IMR-90 (cell line): ENCODE results near the gene ZNF358. TPM values are rescaled to one million over a fixed set of nuclear protein-coding genes. Genes with fewer than 3 reads are reported as not detected.

ENCODE experiments used
- ATAC-seq: fragments of 200-7000 bp; cut with Tn5 transposase; 2 replicates; pipeline ENCODE4 v1.9.1; 2020; ENCODE audit warnings: low read depth, mild to moderate bottlenecking, moderate library complexity
- BruUV-seq: library from RNA; stranded (reverse); fragments of 400-500 nt; replicated peaks from 2 replicates; lab custom pipeline; 2021; lab: Mats Ljungman, UMichigan
- CTCF ChIA-PET: fragments of 300-600 bp; formaldehyde crosslinking; extraction: SDS; loops from one replicate; lab custom pipeline; 2021; ENCODE audit warnings: antibody characterized with exemption; lab: Yijun Ruan, JAX
- POLR2A ChIA-PET: fragments of 300-600 bp; sonication (Branson Sonifier 250); formaldehyde crosslinking; loops from one replicate; lab custom pipeline; 2022; ENCODE audit warnings: antibody characterized with exemption; ENCODE audit not compliant: unreplicated experiment; lab: Charles Lee
- DNase-seq: peaks from one replicate; pipeline ENCODE4 v3.0.0; 2013
- H2AFZ ChIP-seq: replicated peaks from 2 replicates; pipeline ENCODE3; 2013; ENCODE audit warnings: low read length, mild to moderate bottlenecking; ENCODE audit not compliant: poor library complexity
- H2AK5ac ChIP-seq: 2 replicates; pipeline ENCODE4 v1.6.1; 2013; ENCODE audit warnings: low read depth, low read length, inconsistent platforms
- H2AK9ac ChIP-seq: replicated peaks from 2 replicates; pipeline ENCODE3; 2013; ENCODE audit warnings: mild to moderate bottlenecking, low read depth, low read length, moderate library complexity; ENCODE audit not compliant: poor library complexity
- H2BK120ac ChIP-seq: 2 replicates; pipeline ENCODE4 v1.6.1; 2013; ENCODE audit warnings: low read depth, low read length, inconsistent platforms
- H2BK15ac ChIP-seq: 3 replicates; pipeline ENCODE4 v1.6.1; 2013; ENCODE audit warnings: low read depth, low read length, inconsistent platforms
- H2BK20ac ChIP-seq: 2 replicates; pipeline ENCODE4 v1.6.1; 2013; ENCODE audit warnings: low read depth, mild to moderate bottlenecking, inconsistent platforms, low read length, moderate library complexity
- H2BK5ac ChIP-seq: 2 replicates; pipeline ENCODE4 v1.6.1; 2013; ENCODE audit warnings: mild to moderate bottlenecking, low read depth, low read length, inconsistent platforms; ENCODE audit not compliant: poor library complexity, severe bottlenecking
- H3K14ac ChIP-seq: replicated peaks from 2 replicates; pipeline ENCODE4 v1.6.1; 2013; ENCODE audit warnings: low read depth, low read length, inconsistent platforms
- H3K18ac ChIP-seq: 2 replicates; pipeline ENCODE4 v1.6.1; 2013; ENCODE audit warnings: low read depth, low read length, control low read depth
- H3K23ac ChIP-seq: 2 replicates; pipeline ENCODE4 v1.6.1; 2013; ENCODE audit warnings: low read depth, low read length, inconsistent platforms
- H3K27ac ChIP-seq: 2 replicates; pipeline ENCODE4 v1.5.1; 2013; ENCODE audit warnings: mild to moderate bottlenecking, control low read depth, low read length; ENCODE audit not compliant: insufficient read depth
- H3K27me3 ChIP-seq: 2 replicates; pipeline ENCODE4 v1.6.1; 2013; ENCODE audit warnings: low read length; ENCODE audit not compliant: control insufficient read depth, insufficient read depth
- H3K36me3 ChIP-seq: 2 replicates; pipeline ENCODE4 v1.6.1; 2013; ENCODE audit warnings: low read length, mixed read lengths; ENCODE audit not compliant: control insufficient read depth, insufficient read depth
- H3K4ac ChIP-seq: 2 replicates; pipeline ENCODE4 v1.6.1; 2013; ENCODE audit warnings: low read depth, low read length, inconsistent platforms
- H3K4me1 ChIP-seq: 2 replicates; pipeline ENCODE4 v1.6.1; 2013; ENCODE audit warnings: low read length, mixed read lengths; ENCODE audit not compliant: control insufficient read depth, insufficient read depth
- H3K4me2 ChIP-seq: 2 replicates; pipeline ENCODE4 v1.6.1; 2013; ENCODE audit warnings: low read depth, mild to moderate bottlenecking, control low read depth, low read length, moderate library complexity
- H3K4me3 ChIP-seq: 2 replicates; pipeline ENCODE4 v1.5.1; 2013; ENCODE audit warnings: low read depth, mild to moderate bottlenecking, control low read depth, low read length, moderate library complexity; ENCODE audit not compliant: insufficient read depth
- H3K56ac ChIP-seq: 2 replicates; pipeline ENCODE4 v1.6.1; 2013; ENCODE audit warnings: low read length, inconsistent platforms; ENCODE audit not compliant: insufficient read depth; ENCODE audit errors: extremely low read depth
- H3K79me1 ChIP-seq, 2 experiments: 2 replicates each; pipeline ENCODE4 v1.6.1; 2013; ENCODE audit warnings: low read length in 2 of 2, inconsistent platforms in 1 of 2, low read depth in 1 of 2
- H3K9ac ChIP-seq: 2 replicates; pipeline ENCODE4 v1.6.1; 2013; ENCODE audit warnings: low read depth, low read length, control low read depth
- H3K9me1 ChIP-seq: 2 replicates; pipeline ENCODE4 v1.6.1; 2013; ENCODE audit warnings: low read length, inconsistent platforms; ENCODE audit not compliant: insufficient read depth
- H3K9me3 ChIP-seq: 2 replicates; pipeline ENCODE4 v1.6.1; 2013; ENCODE audit warnings: low read length; ENCODE audit not compliant: control insufficient read depth, insufficient read depth
- H4K20me1 ChIP-seq: 2 replicates; pipeline ENCODE4 v1.6.1; 2013; ENCODE audit warnings: low read length, inconsistent platforms; ENCODE audit not compliant: insufficient read depth
- H4K5ac ChIP-seq: 2 replicates; pipeline ENCODE4 v1.6.1; 2013; ENCODE audit warnings: mild to moderate bottlenecking, low read depth, low read length, control low read depth
- H4K8ac ChIP-seq, 2 experiments: 2 replicates each; pipeline ENCODE4 v1.6.1; 2013; ENCODE audit warnings: low read depth in 2 of 2, low read length in 2 of 2, control low read depth in 1 of 2, inconsistent platforms in 1 of 2
- H4K91ac ChIP-seq: 2 replicates; pipeline ENCODE4 v1.6.1; 2013; ENCODE audit warnings: low read depth, low read length, inconsistent platforms; ENCODE audit not compliant: insufficient read depth
- BHLHE40 ChIP-seq: fragments of 150-350 bp; IDR thresholded peaks from 2 replicates; pipeline ENCODE4 v1.6.1; 2016; ENCODE audit warnings: mild to moderate bottlenecking, low read depth, low read length
- CEBPB ChIP-seq: IDR thresholded peaks from 2 replicates; pipeline ENCODE4 v1.6.1; 2012; ENCODE audit warnings: low read depth, low read length, improper control_type of control experiment
- CHD1 ChIP-seq: IDR thresholded peaks from 2 replicates; pipeline ENCODE4 v1.6.1; 2012; ENCODE audit warnings: low read depth, low read length, improper control_type of control experiment
- MAZ ChIP-seq: IDR thresholded peaks from 2 replicates; pipeline ENCODE4 v1.6.1; 2012; ENCODE audit warnings: low read depth, mild to moderate bottlenecking, low read length, improper control_type of control experiment, moderate library complexity, borderline replicate concordance
- MXI1 ChIP-seq: IDR thresholded peaks from 2 replicates; pipeline ENCODE4 v1.6.1; 2012; ENCODE audit warnings: low read depth, mild to moderate bottlenecking, low read length, moderate library complexity, borderline replicate concordance
- NFE2L2 ChIP-seq: fragments of 150-350 bp; IDR thresholded peaks from 2 replicates; pipeline ENCODE4 v1.6.1; 2016; ENCODE audit warnings: low read depth, mild to moderate bottlenecking, low read length
- POLR2A ChIP-seq: IDR thresholded peaks from 2 replicates; pipeline ENCODE4 v1.6.1; 2012; ENCODE audit warnings: mild to moderate bottlenecking, low read depth, low read length
- RCOR1 ChIP-seq: IDR thresholded peaks from 2 replicates; pipeline ENCODE4 v1.6.1; 2012; ENCODE audit warnings: mild to moderate bottlenecking, low read length, improper control_type of control experiment; ENCODE audit not compliant: insufficient replicate concordance
- RFX5 ChIP-seq: IDR thresholded peaks from 2 replicates; pipeline ENCODE4 v1.8.0; 2012; ENCODE audit warnings: low read depth, mild to moderate bottlenecking, low read length, moderate library complexity
- SMC3 ChIP-seq: fragments of 150-350 bp; IDR thresholded peaks from 2 replicates; pipeline ENCODE4 v1.6.1; 2016; ENCODE audit warnings: low read depth, mild to moderate bottlenecking, antibody characterized with exemption, low read length, moderate library complexity
- WGBS, 2 experiments: methylation state at CpG; one replicate each; pipeline versions ENCODE4 v1.1.5 to v1.1.7; 2013; ENCODE audit warnings: missing lambda C conversion rate in 2 of 2; ENCODE audit not compliant: insufficient read length in 1 of 2; ENCODE audit errors: extremely low coverage in 2 of 2; 5-methylcytosine and 5-hydroxymethylcytosine counted together
- dilution Hi-C: fragments of 300-500 bp; cut with HindIII; formaldehyde crosslinking; loops from one replicate; pipeline ENCODE4 v1.14.3; 2018; ENCODE audit warnings: low sequenced_read_pairs; ENCODE audit not compliant: unreplicated experiment
- in situ Hi-C: fragments of 300-500 bp; cut with MboI; formaldehyde crosslinking; loops from 3 replicates; pipeline ENCODE4 v1.14.3; 2019; ENCODE audit warnings: low sequenced_read_pairs, inconsistent platforms, mixed read lengths
- intact Hi-C: fragments of 100-400 bp; cut with micrococcal nuclease; formaldehyde crosslinking; loops from 2 replicates; pipeline ENCODE4 v1.10.0; 2022
- polyA plus RNA-seq, 3 experiments: library from polyadenylated mRNA; depleted of rRNA; stranded (reverse); fragments of >200 nt; gene quantifications; 2 replicates each; pipeline ENCODE4 v1.2.3, GENCODE V29; 2012; ENCODE audit warnings: low replicate concordance in 1 of 3
- total RNA-seq: library from RNA; depleted of rRNA; stranded (reverse); fragments of >200 nt; gene quantifications from 2 replicates; pipeline ENCODE4 v1.2.3, GENCODE V29; 2012
- TF ChIP-seq, protein P1 (sequence below): conservative IDR thresholded peaks from 2 replicates; pipeline ENCODE4 v1.5.1; 2012; ENCODE audit warnings: mild to moderate bottlenecking, low read depth, low read length, improper control_type of control experiment
- TF ChIP-seq, protein P2 (sequence below): fragments of 150-350 bp; IDR thresholded peaks from 2 replicates; pipeline ENCODE4 v1.6.1; 2017; ENCODE audit warnings: mild to moderate bottlenecking, antibody characterized with exemption, low read length, low read depth

The ZNF358 gene
- total and polyA plus RNA-seq, 2 of the 4 experiments (the other 2 are of a cell fraction) = 5.4 to 30.7 TPM

DNA sequence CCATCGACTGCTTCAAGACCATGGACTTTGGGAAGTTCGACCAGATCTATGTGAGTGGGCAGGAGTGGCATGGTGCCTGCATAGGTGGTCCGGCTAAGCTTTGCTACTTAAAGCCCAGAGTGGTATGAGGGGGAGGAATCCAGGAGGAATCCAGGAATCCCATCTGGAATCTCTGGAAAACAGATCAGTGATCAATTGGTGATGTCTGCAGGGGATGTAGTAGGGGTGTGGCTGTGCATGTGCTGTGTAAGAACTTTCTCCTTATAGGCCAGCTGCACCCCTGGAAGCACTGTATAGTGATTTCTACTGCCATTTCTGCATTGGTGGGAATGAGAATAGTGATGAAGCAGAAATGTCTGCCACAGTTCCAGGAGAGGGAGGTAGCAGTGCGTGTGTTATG lies 43.2 kb downstream of the ZNF358 start:
- Histone ChIP-seq H3K9me3 (no peaks in the 10 kb centered on the region), H3K18ac (no peak overlapping the region), H4K8ac (no peak overlapping the region), H4K91ac (no peak overlapping the region), H3K14ac (no peak overlapping the region), H2AFZ (no peak overlapping the region), H4K20me1 (no peaks in the 10 kb centered on the region), H3K56ac (no peak overlapping the region), H2BK5ac (no peak overlapping the region), H2BK20ac (no peak overlapping the region), H3K79me1 (no peaks in the 10 kb centered on the region), H3K4me1 (no peaks in the 10 kb centered on the region), H3K4me2 (no peak overlapping the region), H3K36me3 (peaks cover 58% of the 10 kb centered on the region), H2BK120ac (no peak overlapping the region), H3K27ac (no peak overlapping the region), H3K27me3 (no peaks in the 10 kb centered on the region), H3K4ac (no peak overlapping the region), H2AK5ac (no peak overlapping the region), H3K4me3 (no peak overlapping the region), H3K23ac (no peak overlapping the region), H2AK9ac (no peak overlapping the region), H4K5ac (no peak overlapping the region), H3K9me1 (0 out of 2 replicates have a peak, but pooled peaks cover 3% of the 10 kb centered on the region), H3K9ac (no peak overlapping the region), H2BK15ac (no peak overlapping the region)
- ChIA-PET CTCF (interaction anchor here (1.3 kb wide), 1 partner anchor 14 kb away, joined by 3 read pairs; no protein-coding TSS in a partner anchor), POLR2A (no interaction called here)
- TF ChIP-seq NFE2L2 = no peak
- no peak for TF ChIP-seq CEBPB
- TF ChIP-seq SMC3 = no peak
- TF ChIP-seq, protein P1, sequence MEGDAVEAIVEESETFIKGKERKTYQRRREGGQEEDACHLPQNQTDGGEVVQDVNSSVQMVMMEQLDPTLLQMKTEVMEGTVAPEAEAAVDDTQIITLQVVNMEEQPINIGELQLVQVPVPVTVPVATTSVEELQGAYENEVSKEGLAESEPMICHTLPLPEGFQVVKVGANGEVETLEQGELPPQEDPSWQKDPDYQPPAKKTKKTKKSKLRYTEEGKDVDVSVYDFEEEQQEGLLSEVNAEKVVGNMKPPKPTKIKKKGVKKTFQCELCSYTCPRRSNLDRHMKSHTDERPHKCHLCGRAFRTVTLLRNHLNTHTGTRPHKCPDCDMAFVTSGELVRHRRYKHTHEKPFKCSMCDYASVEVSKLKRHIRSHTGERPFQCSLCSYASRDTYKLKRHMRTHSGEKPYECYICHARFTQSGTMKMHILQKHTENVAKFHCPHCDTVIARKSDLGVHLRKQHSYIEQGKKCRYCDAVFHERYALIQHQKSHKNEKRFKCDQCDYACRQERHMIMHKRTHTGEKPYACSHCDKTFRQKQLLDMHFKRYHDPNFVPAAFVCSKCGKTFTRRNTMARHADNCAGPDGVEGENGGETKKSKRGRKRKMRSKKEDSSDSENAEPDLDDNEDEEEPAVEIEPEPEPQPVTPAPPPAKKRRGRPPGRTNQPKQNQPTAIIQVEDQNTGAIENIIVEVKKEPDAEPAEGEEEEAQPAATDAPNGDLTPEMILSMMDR = no peak
- TF ChIP-seq RFX5 = no peak
- no peak for TF ChIP-seq BHLHE40
- no peak for TF ChIP-seq CHD1
- TF ChIP-seq POLR2A = no peak
- no peak for TF ChIP-seq MXI1
- TF ChIP-seq RCOR1 = no peak
- TF ChIP-seq, protein P2, sequence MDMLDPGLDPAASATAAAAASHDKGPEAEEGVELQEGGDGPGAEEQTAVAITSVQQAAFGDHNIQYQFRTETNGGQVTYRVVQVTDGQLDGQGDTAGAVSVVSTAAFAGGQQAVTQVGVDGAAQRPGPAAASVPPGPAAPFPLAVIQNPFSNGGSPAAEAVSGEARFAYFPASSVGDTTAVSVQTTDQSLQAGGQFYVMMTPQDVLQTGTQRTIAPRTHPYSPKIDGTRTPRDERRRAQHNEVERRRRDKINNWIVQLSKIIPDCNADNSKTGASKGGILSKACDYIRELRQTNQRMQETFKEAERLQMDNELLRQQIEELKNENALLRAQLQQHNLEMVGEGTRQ = no peak
- no peak for TF ChIP-seq MAZ
- intact Hi-C loops = no loop called here
- in situ Hi-C loops = no loop called here
- dilution Hi-C loops = no loop called here
- BruUV-seq = no TSS peak
- DNase-seq = no peak
- WGBS, 2 experiments = 12% methylated on average over 2 of the region's 4 CpGs; no CpG with 5 or more reads in 1 of the 2 experiments
- ATAC-seq = no peak
